GM21737 (cell line): Measurements from ENCODE around the gene WDR33.

Experiments used
- ATAC-seq: cut with Tn5 transposase; IDR thresholded peaks from one replicate; pipeline ENCODE4 v1.9.1; 2021; ENCODE audit warnings: mild to moderate bottlenecking, moderate library complexity; ENCODE audit not compliant: unreplicated experiment

Gene WDR33

GRCh38 chr2:127698553-127699355 lies 112.2 kb downstream of the WDR33 start:
- ATAC-seq: no peak

GRCh38 chr2:127697482-127698180 lies 113.3 kb downstream of the WDR33 start:
- ATAC-seq: no peak

- no peak for ATAC-seq
Observed at GRCh38 chr2:127695491-127696472, 115.2 kb downstream of the WDR33 start.

- ATAC-seq: no peak
Observed at GRCh38 chr2:127694986-127695385, 116.0 kb downstream of the WDR33 start.

GRCh38 chr2:127690696-127691095 lies 120.3 kb downstream of the WDR33 start:
- no peak for ATAC-seq

GRCh38 chr2:127688405-127688804 lies 122.6 kb downstream of the WDR33 start:
- ATAC-seq: no peak

- ATAC-seq: no peak
Observed at GRCh38 chr2:127685410-127686080, 125.4 kb downstream of the WDR33 start.

GRCh38 chr2:127683757-127684156 lies 127.2 kb downstream of the WDR33 start:
- no peak for ATAC-seq

GRCh38 chr2:127683056-127683455 lies 127.9 kb downstream of the WDR33 start:
- no peak for ATAC-seq

GRCh38 chr2:127681976-127682857 lies 128.8 kb downstream of the WDR33 start:
- ATAC-seq: no peak

GRCh38 chr2:127681288-127681804 lies 129.6 kb downstream of the WDR33 start:
- no peak for ATAC-seq

- no peak for ATAC-seq
Observed at GRCh38 chr2:127680706-127681287, 130.2 kb downstream of the WDR33 start.

GRCh38 chr2:127679680-127680361 lies 131.2 kb downstream of the WDR33 start:
- no peak for ATAC-seq

- ATAC-seq: no peak
Observed at GRCh38 chr2:127678991-127679390, 132.0 kb downstream of the WDR33 start.

GRCh38 chr2:127678531-127678930 lies 132.4 kb downstream of the WDR33 start:
- no peak for ATAC-seq

- no peak for ATAC-seq
Observed at GRCh38 chr2:127676906-127677305, 134.1 kb downstream of the WDR33 start.

GRCh38 chr2:127675331-127676261 lies 135.4 kb downstream of the WDR33 start, which contains the start of gene LIMS2:
Gene LIMS2 (minus strand): TSS chr2:127675530. CDS start chr2:127675024, 506 bp downstream.
- ATAC-seq: no peak
